HCT116 (cell line): Measurements from ENCODE around the gene AFF1. TPM values are rescaled to one million over a fixed set of nuclear protein-coding genes. Genes with fewer than 3 reads are reported as not detected.
A peak's percentile ranks its signal among the peaks of the same experiment; 100 is the strongest.

Experiments used
- ATAC-seq: fragments of 200-7000 bp; cut with Tn5 transposase; 2 replicates; pipeline ENCODE4 v1.9.1; 2020; ENCODE audit warnings: mild to moderate bottlenecking, moderate library complexity
- BruUV-seq: library from RNA; stranded (reverse); fragments of 400-500 nt; replicated peaks from 2 replicates; lab custom pipeline; 2021; lab: Mats Ljungman, UMichigan
- CTCF ChIA-PET: fragments of 300-600 bp; sonication (Branson Sonifier 250); formaldehyde crosslinking; loops from one replicate; lab custom pipeline; 2021; ENCODE audit warnings: antibody characterized with exemption; lab: Charles Lee
- POLR2A ChIA-PET: fragments of 300-600, 350-600 bp; sonication (Branson Sonifier 250); formaldehyde crosslinking; loops from one replicate; lab custom pipeline; 2021; ENCODE audit warnings: antibody characterized with exemption; lab: Charles Lee
- RAD21 ChIA-PET, 2 experiments: fragments of 300-600 bp; sonication (Branson Sonifier 250); formaldehyde crosslinking; loops; one replicate each; lab custom pipeline; 2023; ENCODE audit warnings: low total read pairs in 2 of 2; ENCODE audit not compliant: uncharacterized antibody in 2 of 2, unreplicated experiment in 2 of 2, low non-redundant PET in 1 of 2; lab: Charles Lee
- DNase-seq: peaks from one replicate; pipeline ENCODE4 v3.0.0-alpha.2; 2010; ENCODE audit warnings: low read depth, low spot score
- H2AFZ ChIP-seq: fragments of 200-600 bp; shearing (Covaris generic), sonication (generic); 2 replicates; pipeline ENCODE4 v1.6.1; 2017; ENCODE audit warnings: low read depth, mixed run types, mixed read lengths, antibody characterized with exemption, low read length; ENCODE audit not compliant: poor library complexity, severe bottlenecking
- H3K27ac ChIP-seq: 2 replicates; pipeline ENCODE4 v1.5.1; 2012; ENCODE audit warnings: low read depth, low read length
- H3K27me3 ChIP-seq: fragments of 200-600 bp; sonication (generic); 2 replicates; pipeline ENCODE4 v1.6.1; 2016; ENCODE audit warnings: mixed run types, low read length, mixed read lengths; ENCODE audit not compliant: insufficient read depth
- H3K36me3 ChIP-seq, 2 experiments: fragments of 200-500 bp in 1 of 2; fragments of 200-600 bp in 1 of 2; sonication (Bioruptor generic) in 1 of 2; sonication (generic) in 1 of 2; 2 replicates each; pipeline versions ENCODE4 v1.5.1 to v1.6.1; 2014 to 2016; ENCODE audit warnings: low read length in 2 of 2, inconsistent platforms in 1 of 2, mixed read lengths in 1 of 2, mixed run types in 1 of 2; ENCODE audit not compliant: insufficient read depth in 2 of 2, control insufficient read depth in 1 of 2
- H3K4me1 ChIP-seq, 2 experiments: fragments of 200-600 bp in 1 of 2; sonication (generic) in 1 of 2; 2 replicates each; pipeline versions ENCODE4 v1.5.1 to v1.6.1; 2012 to 2017; ENCODE audit warnings: low read length in 2 of 2, inconsistent platforms in 1 of 2, mild to moderate bottlenecking in 1 of 2, mixed read lengths in 1 of 2, mixed run types in 1 of 2, moderate library complexity in 1 of 2; ENCODE audit not compliant: insufficient read depth in 2 of 2, control insufficient read depth in 1 of 2
- H3K4me2 ChIP-seq: fragments of 200-600 bp; sonication (generic); 2 replicates; pipeline ENCODE4 v1.6.1; 2017; ENCODE audit warnings: mixed run types, low read length, mixed read lengths
- H3K4me3 ChIP-seq, 2 experiments: fragments of 200-600 bp in 1 of 2; sonication (generic) in 1 of 2; replicated peaks in 1 of 2; 2 replicates each; pipeline ENCODE4 v1.5.1; 2011 to 2016; ENCODE audit warnings: low read length in 2 of 2, control low read depth in 1 of 2, low read depth in 1 of 2, mild to moderate bottlenecking in 1 of 2, mixed read lengths in 1 of 2, mixed run types in 1 of 2
- H3K79me2 ChIP-seq: fragments of 200-600 bp; sonication (generic); 2 replicates; pipeline ENCODE4 v1.6.1; 2017; ENCODE audit warnings: mild to moderate bottlenecking, mixed run types, low read length, moderate library complexity, mixed read lengths; ENCODE audit not compliant: insufficient read depth
- H3K9ac ChIP-seq: fragments of 200-600 bp; sonication (generic); 2 replicates; pipeline ENCODE4 v1.6.1; 2016; ENCODE audit warnings: low read length, mixed read lengths
- H3K9me2 ChIP-seq: fragments of 200-600 bp; sonication (generic), shearing (Covaris generic); 2 replicates; pipeline ENCODE4 v1.6.1; 2017; ENCODE audit warnings: mixed run types, mild to moderate bottlenecking, moderate library complexity; ENCODE audit not compliant: insufficient read depth
- H3K9me3 ChIP-seq, 2 experiments: fragments of 200-500 bp in 1 of 2; fragments of 200-600 bp in 1 of 2; sonication (Bioruptor generic) in 1 of 2; sonication (generic) in 1 of 2; 2 replicates each; pipeline ENCODE4 v1.6.1; 2014 to 2017; ENCODE audit warnings: low read length in 2 of 2, mixed read lengths in 2 of 2, inconsistent platforms in 1 of 2, low read depth in 1 of 2, mild to moderate bottlenecking in 1 of 2, mixed run types in 1 of 2, moderate library complexity in 1 of 2; ENCODE audit not compliant: control insufficient read depth in 1 of 2, insufficient read depth in 1 of 2
- H4K20me1 ChIP-seq: fragments of 200-600 bp; sonication (generic), shearing (Covaris generic); 2 replicates; pipeline ENCODE4 v1.6.1; 2017; ENCODE audit warnings: mixed run types, mild to moderate bottlenecking, moderate library complexity; ENCODE audit not compliant: insufficient read depth
- CEBPB ChIP-seq: IDR thresholded peaks from 2 replicates; pipeline ENCODE4 v1.6.1; 2012; ENCODE audit warnings: low read depth
- ELF1 ChIP-seq: IDR thresholded peaks from 2 replicates; pipeline ENCODE4 v1.6.1; 2012; ENCODE audit warnings: low read depth, borderline replicate concordance
- EZH2 ChIP-seq: fragments of 200-600 bp; sonication (generic); IDR thresholded peaks from 2 replicates; pipeline ENCODE4 v1.6.1; 2017; ENCODE audit warnings: antibody characterized with exemption, mixed run types
- EZH2phosphoT487 ChIP-seq: fragments of 200-600 bp; IDR thresholded peaks from 2 replicates; pipeline ENCODE4 v1.6.1; 2018; ENCODE audit warnings: antibody characterized with exemption, borderline replicate concordance
- FOSL1 ChIP-seq: IDR thresholded peaks from 2 replicates; pipeline ENCODE4 v1.6.1; 2012; ENCODE audit warnings: low read depth
- POLR2A ChIP-seq: IDR thresholded peaks from 2 replicates; pipeline ENCODE4 v1.7.0; 2011; ENCODE audit warnings: borderline replicate concordance; ENCODE audit not compliant: insufficient read depth, insufficient read length; ENCODE audit errors: extremely low read depth
- POLR2AphosphoS5 ChIP-seq: IDR thresholded peaks from 2 replicates; pipeline ENCODE4 v1.6.1; 2011; ENCODE audit warnings: mild to moderate bottlenecking, low read depth, low read length, moderate library complexity
- RAD21 ChIP-seq: IDR thresholded peaks from 2 replicates; pipeline ENCODE4 v1.6.1; 2012; ENCODE audit warnings: low read depth, mild to moderate bottlenecking
- YY1 ChIP-seq: IDR thresholded peaks from 2 replicates; pipeline ENCODE4 v1.6.1; 2011; ENCODE audit warnings: low read length, low read depth, moderate library complexity, mild to moderate bottlenecking; ENCODE audit not compliant: insufficient replicate concordance; ENCODE audit errors: extremely low read depth
- ZFX ChIP-seq: fragments of 450-650 bp; IDR thresholded peaks from 2 replicates; pipeline ENCODE4 v1.6.1; 2017
- ZNF274 ChIP-seq: fragments of 200-500 bp; sonication (Bioruptor generic); IDR thresholded peaks from 2 replicates; pipeline ENCODE4 v1.6.1; 2014; ENCODE audit warnings: mild to moderate bottlenecking, low read depth, low read length, inconsistent platforms
- intact Hi-C: fragments of 100-400 bp; cut with micrococcal nuclease; formaldehyde crosslinking; loops from 2 replicates; pipeline ENCODE4 v1.10.0; 2022
- total RNA-seq: library from RNA; stranded (reverse); gene quantifications from one replicate; pipeline ENCODE4 v1.2.1, GENCODE V29; 2021; ENCODE audit not compliant: unreplicated experiment
- TF ChIP-seq, protein P1 (sequence below), 3 experiments: fragments of 200-600 bp in 1 of 3; sonication (generic) in 1 of 3; IDR thresholded peaks in 2 of 3; conservative IDR thresholded peaks in 1 of 3; 2 replicates each; pipeline ENCODE4 v1.5.1; 2012 to 2017; ENCODE audit warnings: low read depth in 2 of 3, low read length in 2 of 3, antibody characterized with exemption in 1 of 3, borderline replicate concordance in 1 of 3, control low read depth in 1 of 3, mild to moderate bottlenecking in 1 of 3, mixed read lengths in 1 of 3, mixed run types in 1 of 3, moderate library complexity in 1 of 3; ENCODE audit not compliant: insufficient read depth in 1 of 3
- TF ChIP-seq, protein P2 (sequence below): IDR thresholded peaks from 2 replicates; pipeline ENCODE4 v1.6.1; 2011; ENCODE audit warnings: mild to moderate bottlenecking, low read length, moderate library complexity; ENCODE audit not compliant: insufficient replicate concordance; ENCODE audit errors: extremely low read depth

Gene AFF1
- total RNA-seq, 1 experiment from 2014 or later, result 43.1 TPM

DNA sequence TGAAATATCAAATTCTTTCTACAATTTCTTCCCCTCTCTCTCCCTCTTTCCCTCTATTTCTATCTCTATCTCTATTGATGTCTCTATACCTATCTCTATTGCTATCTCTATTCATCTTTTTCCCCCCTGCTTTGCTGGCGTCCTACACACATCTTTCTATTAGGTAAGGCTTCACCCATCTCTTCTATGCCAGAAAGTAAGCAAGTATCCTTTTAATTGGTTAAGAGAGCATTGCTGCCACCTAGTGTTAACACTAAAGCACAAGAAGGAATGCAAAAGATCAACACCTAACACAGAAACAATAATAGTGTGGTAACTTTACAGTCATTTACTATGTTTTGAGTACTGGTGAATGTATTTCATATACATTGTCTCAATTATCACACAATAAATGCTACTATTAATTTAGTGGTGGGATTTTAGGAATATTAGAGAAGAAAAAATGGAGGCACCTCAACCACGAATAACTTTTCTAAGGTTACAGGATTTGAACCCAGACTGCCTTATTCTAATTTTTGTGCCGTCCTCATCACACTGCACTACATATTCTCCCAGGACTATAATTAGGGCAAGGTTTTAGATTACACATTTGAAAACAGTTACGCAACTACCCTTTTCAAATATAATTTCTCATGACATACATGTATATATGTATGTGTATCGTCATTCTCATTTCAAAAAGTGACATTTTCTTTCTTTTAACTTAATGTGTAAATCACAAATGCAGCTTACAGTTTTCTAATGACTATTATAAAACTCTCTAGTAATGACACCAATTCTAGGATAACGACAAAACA lies 38.9 kb upstream of the AFF1 start:
- H3K4me1 ChIP-seq, result peaks cover 6 to 32% of the 10 kb centered on the region in 2 experiments
- H3K27ac ChIP-seq, result no peak overlapping the region
- H2AFZ ChIP-seq, result no peak overlapping the region
- intact Hi-C loops, result loop anchor here (1.0 to 10.0 kb wide), 7 partner anchors 301 to 1319 kb away; partner anchors contain the start of gene PTPN13
- POLR2A ChIA-PET, result no interaction called here
- H3K36me3 ChIP-seq, result no peaks in the 10 kb centered on the region
- TF ChIP-seq ELF1 (no peak), POLR2AphosphoS5 (no peak), RAD21 (peak; percentile 96), EZH2phosphoT487 (no peak), FOSL1 (no peak), ZNF274 (no peak), EZH2 (no peak), ZFX (no peak), POLR2A (no peak), YY1 (no peak), CEBPB (no peak)
- TF ChIP-seq, protein P1, sequence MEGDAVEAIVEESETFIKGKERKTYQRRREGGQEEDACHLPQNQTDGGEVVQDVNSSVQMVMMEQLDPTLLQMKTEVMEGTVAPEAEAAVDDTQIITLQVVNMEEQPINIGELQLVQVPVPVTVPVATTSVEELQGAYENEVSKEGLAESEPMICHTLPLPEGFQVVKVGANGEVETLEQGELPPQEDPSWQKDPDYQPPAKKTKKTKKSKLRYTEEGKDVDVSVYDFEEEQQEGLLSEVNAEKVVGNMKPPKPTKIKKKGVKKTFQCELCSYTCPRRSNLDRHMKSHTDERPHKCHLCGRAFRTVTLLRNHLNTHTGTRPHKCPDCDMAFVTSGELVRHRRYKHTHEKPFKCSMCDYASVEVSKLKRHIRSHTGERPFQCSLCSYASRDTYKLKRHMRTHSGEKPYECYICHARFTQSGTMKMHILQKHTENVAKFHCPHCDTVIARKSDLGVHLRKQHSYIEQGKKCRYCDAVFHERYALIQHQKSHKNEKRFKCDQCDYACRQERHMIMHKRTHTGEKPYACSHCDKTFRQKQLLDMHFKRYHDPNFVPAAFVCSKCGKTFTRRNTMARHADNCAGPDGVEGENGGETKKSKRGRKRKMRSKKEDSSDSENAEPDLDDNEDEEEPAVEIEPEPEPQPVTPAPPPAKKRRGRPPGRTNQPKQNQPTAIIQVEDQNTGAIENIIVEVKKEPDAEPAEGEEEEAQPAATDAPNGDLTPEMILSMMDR (IDR thresholded peaks at IDR 0.05 in 2 of 3, conservative IDR thresholded peaks at IDR 0.05 in 1 of 3; ENCODE audit: borderline replicate concordance in 1 of 3, insufficient read depth in 1 of 3, low read depth in 2 of 3, low read length in 2 of 3), result peak; percentile 64 to 90 (median 87)
- TF ChIP-seq, protein P2, sequence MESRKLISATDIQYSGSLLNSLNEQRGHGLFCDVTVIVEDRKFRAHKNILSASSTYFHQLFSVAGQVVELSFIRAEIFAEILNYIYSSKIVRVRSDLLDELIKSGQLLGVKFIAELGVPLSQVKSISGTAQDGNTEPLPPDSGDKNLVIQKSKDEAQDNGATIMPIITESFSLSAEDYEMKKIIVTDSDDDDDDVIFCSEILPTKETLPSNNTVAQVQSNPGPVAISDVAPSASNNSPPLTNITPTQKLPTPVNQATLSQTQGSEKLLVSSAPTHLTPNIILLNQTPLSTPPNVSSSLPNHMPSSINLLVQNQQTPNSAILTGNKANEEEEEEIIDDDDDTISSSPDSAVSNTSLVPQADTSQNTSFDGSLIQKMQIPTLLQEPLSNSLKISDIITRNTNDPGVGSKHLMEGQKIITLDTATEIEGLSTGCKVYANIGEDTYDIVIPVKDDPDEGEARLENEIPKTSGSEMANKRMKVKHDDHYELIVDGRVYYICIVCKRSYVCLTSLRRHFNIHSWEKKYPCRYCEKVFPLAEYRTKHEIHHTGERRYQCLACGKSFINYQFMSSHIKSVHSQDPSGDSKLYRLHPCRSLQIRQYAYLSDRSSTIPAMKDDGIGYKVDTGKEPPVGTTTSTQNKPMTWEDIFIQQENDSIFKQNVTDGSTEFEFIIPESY, result no peak
- H3K4me2 ChIP-seq, result no peak overlapping the region
- H3K9me3 ChIP-seq, result no peaks in the 10 kb centered on the region
- no peaks in the 10 kb centered on the region for H3K79me2 ChIP-seq
- no peak overlapping the region for H3K9ac ChIP-seq
- H3K9me2 ChIP-seq, result no peaks in the 10 kb centered on the region
- CTCF ChIA-PET, result interaction anchor here (1.1 to 1.4 kb wide), 3 partner anchors 374 to 1099 kb away, joined by 5 to 13 read pairs (median 7); no protein-coding TSS in a partner anchor
- ATAC-seq, result peak; percentile 31
- no peaks in the 10 kb centered on the region for H4K20me1 ChIP-seq
- BruUV-seq, result no TSS peak
- no peaks in the 10 kb centered on the region for H3K27me3 ChIP-seq
- H3K4me3 ChIP-seq, result no peak overlapping the region
- DNase-seq, result peak; percentile 61
- RAD21 ChIA-PET, result interaction anchor here in 1 of 2 experiments (0.7 kb wide), 1 partner anchor 374 kb away, joined by 3 read pairs; no protein-coding TSS in a partner anchor
